ACC112 (cell line): Measurements from ENCODE around the gene MTA1.

Experiments used
- H2AFZ ChIP-seq: fragments of 200-600 bp; sonication (generic); one replicate; pipeline ENCODE4 v1.6.0; 2017; ENCODE audit warnings: antibody characterized with exemption, low read length; ENCODE audit not compliant: unreplicated experiment
- H3K27ac ChIP-seq: fragments of 200-600 bp; sonication (generic); 2 replicates; pipeline ENCODE4 v1.5.1; 2014; ENCODE audit warnings: low read depth, mild to moderate bottlenecking, antibody characterized with exemption, low read length, moderate library complexity
- H3K27me3 ChIP-seq: fragments of 200-600 bp; sonication (generic); 2 replicates; pipeline ENCODE4 v1.6.1; 2014; ENCODE audit warnings: mild to moderate bottlenecking, antibody characterized with exemption, low read length, moderate library complexity, mixed read lengths; ENCODE audit not compliant: insufficient read depth
- H3K36me3 ChIP-seq: fragments of 200-600 bp; sonication (generic); 2 replicates; pipeline ENCODE4 v1.6.1; 2016; ENCODE audit warnings: mild to moderate bottlenecking, antibody characterized with exemption, low read length, moderate library complexity, mixed read lengths; ENCODE audit not compliant: insufficient read depth
- H3K4me1 ChIP-seq: fragments of 200-600 bp; sonication (generic); one replicate; pipeline ENCODE4 v1.6.1; 2016; ENCODE audit warnings: low read length, mixed read lengths; ENCODE audit not compliant: insufficient read depth, unreplicated experiment, control insufficient read depth
- H3K4me3 ChIP-seq: fragments of 200-600 bp; sonication (generic); 2 replicates; pipeline ENCODE4 v1.5.1; 2014; ENCODE audit warnings: mild to moderate bottlenecking, low read depth, low read length
- H3K79me2 ChIP-seq: fragments of 200-600 bp; sonication (generic); one replicate; pipeline ENCODE4 v1.6.0; 2016; ENCODE audit warnings: low read length; ENCODE audit not compliant: control insufficient read depth, unreplicated experiment, insufficient read depth

Gene MTA1

GRCh38 chr14:105505101-105505500 lies 85.5 kb downstream of the MTA1 start:
- no peaks in the 10 kb centered on the region for H3K36me3 ChIP-seq
- peaks cover 22% of the 10 kb centered on the region; the same call in 1 of the 2 replicates for H3K27me3 ChIP-seq
- no peak overlapping the region for H3K4me3 ChIP-seq
- H3K79me2 ChIP-seq: no peaks in the 10 kb centered on the region
- H3K27ac ChIP-seq: no peak overlapping the region
- H2AFZ ChIP-seq: no peak overlapping the region
- H3K4me1 ChIP-seq: no peaks in the 10 kb centered on the region

DNA sequence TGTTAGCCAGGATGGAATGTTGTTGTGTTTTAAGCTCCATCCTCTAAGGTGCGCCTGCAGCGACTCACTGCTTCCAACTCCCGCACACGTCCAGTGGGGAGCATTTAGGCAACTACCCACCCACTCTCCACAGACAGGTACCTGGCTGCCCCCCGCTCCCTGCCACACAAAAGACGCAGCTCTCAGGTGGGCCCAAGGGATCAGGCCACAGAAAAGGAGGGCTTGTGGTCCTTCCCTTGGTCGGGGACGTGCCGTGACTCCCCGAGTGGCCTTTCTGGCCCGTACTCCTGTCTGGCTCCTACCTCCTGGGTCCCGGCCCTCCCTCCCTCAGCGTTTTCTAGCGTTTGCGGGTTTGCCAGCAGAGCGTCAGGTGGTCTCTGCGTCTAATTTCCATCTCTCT lies 87.6 kb downstream of the MTA1 start:
- no peak overlapping the region for H3K27ac ChIP-seq
- H3K36me3 ChIP-seq: no peaks in the 10 kb centered on the region
- no peaks in the 10 kb centered on the region for H3K79me2 ChIP-seq
- H3K27me3 ChIP-seq: peaks cover 32% of the 10 kb centered on the region; the same call in 1 of the 2 replicates
- H2AFZ ChIP-seq: no peak overlapping the region
- H3K4me3 ChIP-seq: no peak overlapping the region
- peaks cover 2% of the 10 kb centered on the region for H3K4me1 ChIP-seq

- H3K27ac ChIP-seq: no peak overlapping the region
- H3K4me3 ChIP-seq: no peak overlapping the region
- peaks cover 2% of the 10 kb centered on the region for H3K4me1 ChIP-seq
- H3K36me3 ChIP-seq: no peaks in the 10 kb centered on the region
- H3K79me2 ChIP-seq: no peaks in the 10 kb centered on the region
- H2AFZ ChIP-seq: no peak overlapping the region
- H3K27me3 ChIP-seq: peaks cover 39% of the 10 kb centered on the region
Measured at GRCh38 chr14:105508069-105508468, 88.4 kb downstream of the MTA1 start.

DNA sequence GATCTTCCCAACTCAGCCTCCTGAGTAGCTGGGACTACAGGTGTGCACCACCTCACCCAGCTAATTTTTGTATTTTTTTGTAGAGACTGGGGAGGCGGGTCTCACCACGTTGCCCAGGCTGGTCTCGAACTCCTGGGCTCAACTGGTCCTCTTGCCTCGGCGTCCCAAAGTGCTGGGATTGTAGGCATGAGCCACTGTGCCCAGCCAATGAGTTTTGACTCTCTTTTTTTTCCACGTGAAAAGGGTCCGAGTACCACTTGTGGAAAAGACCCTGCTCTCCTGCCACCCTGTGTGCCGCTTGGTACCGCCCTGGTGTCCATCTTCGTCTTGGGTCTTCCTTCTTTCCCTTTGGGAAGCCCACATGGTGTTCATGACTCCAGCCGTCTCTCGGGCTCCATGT lies 89.0 kb downstream of the MTA1 start:
- Histone ChIP-seq H3K27me3 (peaks cover 43% of the 10 kb centered on the region), H3K79me2 (no peaks in the 10 kb centered on the region), H3K4me1 (peaks cover 2% of the 10 kb centered on the region), H3K4me3 (no peak overlapping the region), H3K27ac (no peak overlapping the region), H3K36me3 (no peaks in the 10 kb centered on the region), H2AFZ (no peak overlapping the region)

- no peak overlapping the region for H3K27ac ChIP-seq
- H3K27me3 ChIP-seq: peaks cover 44% of the 10 kb centered on the region
- H2AFZ ChIP-seq: no peak overlapping the region
- no peaks in the 10 kb centered on the region for H3K79me2 ChIP-seq
- no peak overlapping the region for H3K4me3 ChIP-seq
- no peaks in the 10 kb centered on the region for H3K4me1 ChIP-seq
- no peaks in the 10 kb centered on the region for H3K36me3 ChIP-seq
Measured at GRCh38 chr14:105517096-105517495, 97.5 kb downstream of the MTA1 start.

DNA sequence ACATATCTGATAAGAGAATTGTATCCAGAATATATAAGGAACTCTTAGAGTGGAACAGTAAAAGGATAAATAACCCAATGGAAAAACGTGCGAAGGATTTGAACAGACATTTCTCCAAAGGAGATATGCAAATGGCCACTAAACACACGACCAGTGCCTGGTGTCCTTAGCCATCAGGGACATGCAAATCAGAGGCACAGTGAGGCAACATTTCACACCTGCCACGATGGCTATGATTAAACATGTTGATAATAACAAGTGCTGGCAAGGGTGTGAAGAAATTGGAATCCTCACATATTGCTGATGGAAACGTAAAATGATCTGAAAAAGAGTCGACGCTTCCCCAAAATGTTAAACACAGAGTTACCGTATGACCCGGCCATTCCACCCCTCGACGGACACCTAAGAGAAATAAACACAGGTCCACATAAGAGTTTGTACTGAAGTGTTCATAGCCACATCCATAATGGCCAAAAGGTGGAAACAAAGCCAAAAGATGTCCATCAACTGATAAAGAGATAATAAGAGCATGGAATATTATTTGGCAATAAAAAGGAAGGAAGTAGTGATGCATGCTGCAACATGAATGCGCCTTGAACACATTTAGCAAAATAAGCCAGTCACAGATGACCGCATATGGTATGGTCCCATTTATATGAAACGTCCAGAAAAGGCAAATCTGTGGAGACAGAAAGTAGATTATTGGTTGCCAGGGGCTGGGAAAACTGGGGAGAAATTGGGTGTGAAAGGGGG lies 100.5 kb downstream of the MTA1 start:
- Histone ChIP-seq H3K79me2 (no peaks in the 10 kb centered on the region), H3K4me1 (no peaks in the 10 kb centered on the region), H3K27ac (no peak overlapping the region), H2AFZ (no peak overlapping the region), H3K27me3 (peaks cover 36% of the 10 kb centered on the region), H3K4me3 (no peak overlapping the region), H3K36me3 (no peaks in the 10 kb centered on the region)
